HTR-8/SVneo (cell line): ENCODE measurements around the gene NUP93.
"Not testable (repeated sequence)": the region's sequence is repeated elsewhere in the genome, so short reads cannot be mapped to it uniquely, and the experiment has no call there.

Source experiments
- DNase-seq: peaks from one replicate; pipeline ENCODE4 v3.0.0; 2011; ENCODE audit warnings: low spot score, mixed read lengths; ENCODE audit not compliant: insufficient read length
- FAIRE-seq: peaks from 2 replicates; lab custom pipeline; 2011; peaks lifted over from hg19 to GRCh38; lab: Jason Lieb, UNC

The NUP93 gene

GRCh38 chr16:56708525-56709442 lies 21.1 kb upstream of the NUP93 start:
- FAIRE-seq (no peak), DNase-seq (no peak)

GRCh38 chr16:56709443-56710040 lies 20.4 kb upstream of the NUP93 start:
- DNase-seq, result no peak
- FAIRE-seq, result no peak

- FAIRE-seq (no peak), DNase-seq (no peak)
Observed at GRCh38 chr16:56710181-56710737, 19.7 kb upstream of the NUP93 start.

- DNase-seq (no peak), FAIRE-seq (no peak)
Observed at GRCh38 chr16:56711862-56712261, 18.1 kb upstream of the NUP93 start.

GRCh38 chr16:56713794-56714193 lies 16.1 kb upstream of the NUP93 start:
- FAIRE-seq (no peak), DNase-seq (no peak)

GRCh38 chr16:56715126-56715525 lies 14.8 kb upstream of the NUP93 start:
- FAIRE-seq, result no peak
- no peak for DNase-seq

- FAIRE-seq, result no peak
- no peak for DNase-seq
Observed at GRCh38 chr16:56716761-56717160, 13.2 kb upstream of the NUP93 start.

GRCh38 chr16:56717532-56717931 lies 12.4 kb upstream of the NUP93 start:
- not testable (repeated sequence) for FAIRE-seq, DNase-seq

GRCh38 chr16:56722200-56722842 lies 7.6 kb upstream of the NUP93 start:
- no peak for FAIRE-seq

GRCh38 chr16:56724191-56724590 lies 5.7 kb upstream of the NUP93 start:
- FAIRE-seq, result no peak
- no peak for DNase-seq

More at GRCh38 chr16:56722200-56722842, 7.6 kb upstream of the NUP93 start:
- DNase-seq, result no peak

- FAIRE-seq, result no peak
- no peak for DNase-seq
Observed at GRCh38 chr16:56726283-56726682, 3.6 kb upstream of the NUP93 start.

- DNase-seq (no peak), FAIRE-seq (no peak)
Observed at GRCh38 chr16:56726926-56727325, 3.0 kb upstream of the NUP93 start.

GRCh38 chr16:56728027-56728426 lies 1.9 kb upstream of the NUP93 start:
- DNase-seq, result no peak
- FAIRE-seq, result no peak

GRCh38 chr16:56728980-56729734 lies 772 bp upstream of the NUP93 start:
- FAIRE-seq (no peak), DNase-seq (no peak)

GRCh38 chr16:56732366-56732765 lies 2.4 kb downstream of the NUP93 start:
- DNase-seq, result no peak
- FAIRE-seq, result no peak

- no peak for DNase-seq
- no peak for FAIRE-seq
Observed at GRCh38 chr16:56732832-56733231, 2.9 kb downstream of the NUP93 start.

GRCh38 chr16:56734429-56734828 lies 4.5 kb downstream of the NUP93 start:
- no peak for DNase-seq
- FAIRE-seq, result no peak

- FAIRE-seq (no peak), DNase-seq (no peak)
Observed at GRCh38 chr16:56736476-56736875, 6.5 kb downstream of the NUP93 start.

- FAIRE-seq, result no peak
- DNase-seq, result no peak
Observed at GRCh38 chr16:56737539-56737938, 7.6 kb downstream of the NUP93 start.

GRCh38 chr16:56738221-56738620 lies 8.3 kb downstream of the NUP93 start:
- no peak for FAIRE-seq

More at GRCh38 chr16:56738221-56738620, 8.3 kb downstream of the NUP93 start:
- DNase-seq, result no peak
